Body of pancreas (tissue), 4 donors: ENCODE measurements around the gene EGF.

Source experiments
- POLR2A ChIP-seq, 3 donors: fragments of 450-650 bp; IDR thresholded peaks; one replicate each; pipeline ENCODE4 v1.6.1; 2016; ENCODE audit warnings: antibody characterized with exemption in 3 of 3, mild to moderate bottlenecking in 2 of 3
- TF ChIP-seq, protein P1 (sequence below), 7 experiments: fragments of 450-650 bp in 4 of 7; fragments of 200-600 bp in 3 of 7; sonication (generic) in 3 of 7; IDR thresholded peaks; one replicate each; pipeline ENCODE4 v1.5.1; 2016 to 2019; ENCODE audit warnings: antibody characterized with exemption in 7 of 7

DNA sequence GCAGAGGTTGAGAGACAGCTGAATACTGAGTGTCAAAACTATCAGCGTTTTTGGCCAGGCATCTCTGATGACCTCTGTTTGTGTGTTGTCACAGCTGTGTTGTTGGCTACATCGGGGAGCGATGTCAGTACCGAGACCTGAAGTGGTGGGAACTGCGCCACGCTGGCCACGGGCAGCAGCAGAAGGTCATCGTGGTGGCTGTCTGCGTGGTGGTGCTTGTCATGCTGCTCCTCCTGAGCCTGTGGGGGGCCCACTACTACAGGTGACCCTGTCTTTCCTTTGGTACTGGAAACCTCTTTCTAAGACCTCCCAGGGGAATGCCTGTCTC is 86.9 kb downstream of the EGF start:
- TF ChIP-seq, protein P1, sequence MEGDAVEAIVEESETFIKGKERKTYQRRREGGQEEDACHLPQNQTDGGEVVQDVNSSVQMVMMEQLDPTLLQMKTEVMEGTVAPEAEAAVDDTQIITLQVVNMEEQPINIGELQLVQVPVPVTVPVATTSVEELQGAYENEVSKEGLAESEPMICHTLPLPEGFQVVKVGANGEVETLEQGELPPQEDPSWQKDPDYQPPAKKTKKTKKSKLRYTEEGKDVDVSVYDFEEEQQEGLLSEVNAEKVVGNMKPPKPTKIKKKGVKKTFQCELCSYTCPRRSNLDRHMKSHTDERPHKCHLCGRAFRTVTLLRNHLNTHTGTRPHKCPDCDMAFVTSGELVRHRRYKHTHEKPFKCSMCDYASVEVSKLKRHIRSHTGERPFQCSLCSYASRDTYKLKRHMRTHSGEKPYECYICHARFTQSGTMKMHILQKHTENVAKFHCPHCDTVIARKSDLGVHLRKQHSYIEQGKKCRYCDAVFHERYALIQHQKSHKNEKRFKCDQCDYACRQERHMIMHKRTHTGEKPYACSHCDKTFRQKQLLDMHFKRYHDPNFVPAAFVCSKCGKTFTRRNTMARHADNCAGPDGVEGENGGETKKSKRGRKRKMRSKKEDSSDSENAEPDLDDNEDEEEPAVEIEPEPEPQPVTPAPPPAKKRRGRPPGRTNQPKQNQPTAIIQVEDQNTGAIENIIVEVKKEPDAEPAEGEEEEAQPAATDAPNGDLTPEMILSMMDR (IDR thresholded peaks at IDR 0.05): no peak
- TF ChIP-seq POLR2A (IDR thresholded peaks at IDR 0.05): no peak
